ENCODE measurements around the gene POLN.

POLN gene

DNA sequence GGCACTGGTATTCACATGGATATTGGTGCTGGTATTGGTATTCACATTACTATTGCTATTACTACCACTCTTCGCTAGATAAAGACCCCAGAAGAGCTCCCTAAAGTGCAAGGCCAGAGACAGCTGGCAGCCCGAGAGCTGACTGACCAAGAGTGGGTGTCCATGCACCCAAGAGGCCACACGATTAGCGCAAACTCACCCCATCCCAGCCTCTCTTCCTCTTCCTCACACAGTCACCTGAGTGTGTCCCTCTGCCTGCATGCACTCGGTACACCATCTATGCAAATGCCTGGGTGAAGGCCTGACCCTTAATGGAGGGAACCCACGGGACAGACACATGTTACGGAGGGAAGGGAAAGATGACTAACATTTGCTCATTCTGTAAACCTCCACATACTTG, 86.7 kb downstream of the POLN start:
- no peak for DNase-seq

DNA sequence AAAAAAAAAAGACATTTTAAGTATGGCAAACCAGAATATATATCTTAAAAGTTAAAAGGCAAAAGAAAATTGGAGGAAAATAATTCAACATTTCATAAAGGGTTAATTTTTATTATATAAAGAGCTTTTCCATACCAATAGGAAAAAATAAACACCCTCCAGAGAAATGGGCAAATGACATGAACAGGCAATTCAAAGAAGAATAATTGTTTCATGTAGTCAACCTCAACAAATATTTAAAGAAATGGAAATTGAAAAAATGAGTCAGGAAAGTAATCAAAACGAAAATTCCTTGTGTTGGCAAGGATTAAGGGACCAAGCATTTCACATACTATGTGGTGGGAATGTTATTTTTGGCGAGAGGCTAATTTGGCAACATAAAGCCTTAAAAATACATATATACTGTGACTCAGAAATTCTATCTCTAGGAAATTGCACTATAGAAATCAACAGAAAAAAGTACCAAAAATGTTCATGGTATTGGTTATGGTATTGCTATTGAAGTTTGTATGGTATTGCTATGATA, 87.6 kb downstream of the POLN start:
- DNase-seq, result no peak

DNA sequence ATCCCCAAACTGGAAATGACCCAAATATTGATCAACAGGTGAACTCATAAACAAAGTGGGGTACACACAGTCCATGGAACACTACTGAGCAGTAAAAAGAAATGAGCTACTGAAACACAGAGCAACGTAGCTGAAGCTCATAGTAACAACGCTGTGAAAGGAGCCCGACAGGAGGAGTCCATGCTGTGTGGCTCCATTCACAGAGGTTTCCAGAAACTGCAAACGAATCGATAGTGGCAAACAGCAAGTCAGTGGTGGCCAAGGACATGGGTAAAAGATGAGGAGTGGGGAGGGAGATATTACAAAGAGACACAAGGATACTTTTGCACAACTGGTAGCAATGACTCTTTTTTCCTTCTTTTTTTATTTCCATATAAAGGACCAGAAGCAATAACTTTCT, 90.4 kb downstream of the POLN start:
- DNase-seq, result no peak

DNA sequence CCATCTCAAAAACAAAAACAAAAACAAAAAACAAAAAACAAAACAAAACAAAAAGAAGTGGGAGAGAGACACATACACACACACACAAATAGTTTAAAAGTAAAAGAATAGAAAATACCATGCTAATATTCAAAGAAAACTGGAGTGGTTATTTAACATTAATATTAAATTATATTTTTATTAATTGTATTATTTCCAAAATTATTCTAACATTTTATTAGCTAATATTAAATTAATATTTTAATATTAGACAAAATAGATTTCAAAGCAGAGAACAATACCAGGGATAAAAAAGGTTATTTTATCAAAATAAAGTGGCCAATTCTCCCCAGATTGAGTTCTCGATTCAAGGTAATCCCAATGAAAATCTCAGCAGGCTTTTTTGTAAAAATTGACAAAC, 91.8 kb downstream of the POLN start:
- DNase-seq, result no peak

DNA sequence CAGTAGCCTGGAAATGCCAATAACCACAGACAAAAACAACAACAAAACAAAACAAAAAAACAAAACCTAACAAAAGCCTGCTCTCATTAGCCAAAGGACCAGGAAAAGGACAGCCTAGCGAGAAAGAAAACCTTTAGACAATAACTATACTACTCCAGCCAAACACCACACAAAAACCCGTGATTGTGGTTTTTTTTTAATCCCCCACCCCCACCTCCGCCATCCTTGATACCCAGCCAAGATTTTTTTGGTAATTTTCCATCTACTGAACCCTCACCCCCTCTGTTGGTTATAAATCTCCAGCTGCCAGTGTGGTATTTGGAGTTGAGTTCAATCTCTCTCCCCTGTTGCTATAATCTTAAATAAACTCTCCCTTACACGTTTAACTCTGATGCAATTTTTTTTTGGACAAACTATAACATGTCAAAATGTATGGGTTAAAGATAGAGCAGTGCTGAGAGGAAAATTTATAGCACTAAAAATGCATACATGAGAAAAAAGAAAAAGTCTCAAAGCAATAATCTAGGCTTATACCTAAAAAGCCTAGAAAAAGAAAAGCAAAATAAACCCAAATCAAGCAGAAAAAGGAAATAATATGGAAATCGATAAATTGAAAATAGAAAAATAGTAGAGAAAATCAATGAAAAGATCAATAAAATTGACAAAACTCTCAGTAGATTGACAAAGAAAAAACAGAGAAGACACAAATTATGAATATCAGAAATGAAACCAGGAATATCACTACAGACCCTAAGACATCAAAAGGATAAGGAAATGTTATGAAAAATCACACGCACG, 99.1 kb downstream of the POLN start:
- no peak for DNase-seq

DNA sequence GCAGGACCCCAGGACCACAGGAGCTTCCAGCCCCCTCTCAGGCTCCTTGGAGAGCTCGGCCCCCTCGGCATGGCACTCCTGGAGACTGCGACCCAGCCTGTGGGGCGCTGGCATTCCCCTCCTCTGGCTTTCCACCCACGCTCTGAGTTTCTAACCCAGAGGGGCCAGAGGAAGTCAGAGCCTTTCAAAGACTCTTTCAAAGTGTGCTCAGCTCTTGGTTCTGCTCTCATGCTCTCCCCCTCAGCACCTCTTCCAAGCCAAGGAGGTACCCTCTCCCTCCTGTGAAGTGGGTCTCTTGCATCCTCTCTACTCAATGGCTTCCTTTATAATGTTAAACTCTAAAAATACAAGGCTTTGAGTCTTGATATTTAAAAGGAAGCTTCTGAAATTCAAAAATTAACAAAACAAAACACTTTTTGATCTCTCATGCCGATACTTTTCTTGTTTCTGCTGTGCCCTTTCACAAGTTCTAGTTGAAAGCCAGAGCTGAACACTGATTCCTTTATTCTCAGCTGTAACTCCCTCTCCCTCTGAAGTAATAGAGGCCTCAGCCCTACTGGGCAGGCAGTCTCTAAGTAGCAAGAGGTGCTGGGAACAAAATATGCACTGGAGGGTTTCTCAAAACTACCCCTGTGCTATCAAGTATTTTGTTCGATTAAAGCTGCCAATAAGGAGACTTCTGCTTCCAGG, 100.0 kb downstream of the POLN start:
- no peak for DNase-seq

DNA sequence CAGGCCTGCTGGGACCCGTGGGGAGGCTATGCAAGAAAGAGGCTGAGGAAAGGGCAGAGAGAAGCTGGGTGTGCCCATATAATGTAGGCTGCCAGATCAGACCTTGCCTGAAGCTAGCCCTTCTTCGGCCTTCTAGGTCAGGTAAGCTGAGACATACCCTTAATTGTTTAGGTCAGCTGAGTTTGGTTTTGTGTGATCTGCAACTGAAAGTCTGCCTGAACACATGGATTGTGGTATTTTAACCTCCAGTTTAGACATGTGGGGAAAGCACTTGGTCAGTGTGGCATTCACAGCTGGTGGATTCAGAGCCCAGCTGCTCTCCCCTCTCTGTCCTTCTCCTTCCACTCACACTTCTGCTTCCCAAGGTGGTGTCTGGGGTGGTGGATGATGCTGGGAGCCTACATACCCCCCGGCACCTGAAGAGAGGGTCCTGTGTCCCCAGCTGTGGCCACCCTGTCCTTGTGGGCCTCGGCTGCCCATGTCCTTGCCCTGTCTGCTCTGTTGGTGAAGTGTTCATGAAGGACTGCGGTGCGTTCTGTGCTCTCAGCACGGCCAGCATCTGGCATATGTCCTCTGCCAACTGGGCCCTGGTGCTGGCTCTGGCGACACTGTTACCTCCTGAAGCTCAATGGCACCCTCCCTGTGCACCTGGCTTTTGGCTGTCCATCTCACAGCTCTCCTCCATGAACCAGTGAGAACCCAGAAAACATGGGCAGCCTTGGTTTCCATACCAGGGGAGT, 100.7 kb downstream of the POLN start:
- no peak for DNase-seq

DNA sequence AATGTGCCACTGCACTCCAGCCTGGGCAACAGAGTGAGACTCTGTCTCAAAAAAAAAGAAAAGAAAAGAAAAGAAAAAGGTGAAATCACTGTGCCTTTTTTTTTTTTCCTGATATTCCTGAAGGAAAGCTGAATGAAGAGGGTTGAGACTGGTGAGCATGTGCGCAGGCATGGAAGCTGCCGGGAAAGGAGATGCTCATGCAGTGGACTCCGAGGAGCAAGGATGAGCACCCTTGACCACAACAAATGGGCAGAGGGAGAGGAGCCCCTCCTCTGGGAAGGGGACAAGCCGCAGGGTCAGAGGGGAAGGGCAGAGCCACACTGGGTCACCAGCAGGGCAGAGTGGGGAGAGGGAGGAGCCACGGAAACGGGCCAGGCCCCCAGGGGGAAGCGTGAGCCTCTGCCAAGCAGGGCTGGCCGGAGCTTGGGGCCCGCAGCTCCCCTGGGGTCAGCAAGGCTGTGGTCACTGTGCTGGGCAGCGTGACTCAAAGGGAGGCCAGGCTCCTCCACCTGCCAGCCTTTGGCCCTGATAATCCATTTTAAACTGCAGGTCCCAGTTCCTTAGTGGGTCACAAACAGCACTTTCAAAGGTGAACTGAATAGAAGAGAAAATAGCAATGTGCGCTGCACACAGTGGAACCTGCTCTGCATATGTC, 102.9 kb downstream of the POLN start:
- DNase-seq, result no peak

DNA sequence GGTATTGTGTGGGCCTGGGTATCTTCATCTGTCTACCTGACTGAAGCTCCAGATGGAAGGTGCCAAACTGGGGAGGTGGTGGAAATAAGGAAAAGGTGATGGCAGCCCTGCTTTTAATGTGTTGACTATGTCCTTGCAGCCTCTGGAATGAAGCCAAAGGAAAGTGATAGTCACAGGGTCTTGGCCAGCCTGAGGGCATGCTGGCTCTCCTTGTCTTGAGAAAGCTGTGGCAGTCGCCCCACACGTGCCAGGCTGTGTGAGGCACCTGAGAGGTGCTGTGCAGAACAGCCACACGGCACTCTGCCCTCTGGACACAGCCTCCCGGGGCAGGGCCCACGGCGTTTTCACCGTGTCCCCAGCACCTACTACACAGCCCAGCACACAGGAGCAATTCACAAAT, 105.2 kb downstream of the POLN start:
- no peak for DNase-seq

DNA sequence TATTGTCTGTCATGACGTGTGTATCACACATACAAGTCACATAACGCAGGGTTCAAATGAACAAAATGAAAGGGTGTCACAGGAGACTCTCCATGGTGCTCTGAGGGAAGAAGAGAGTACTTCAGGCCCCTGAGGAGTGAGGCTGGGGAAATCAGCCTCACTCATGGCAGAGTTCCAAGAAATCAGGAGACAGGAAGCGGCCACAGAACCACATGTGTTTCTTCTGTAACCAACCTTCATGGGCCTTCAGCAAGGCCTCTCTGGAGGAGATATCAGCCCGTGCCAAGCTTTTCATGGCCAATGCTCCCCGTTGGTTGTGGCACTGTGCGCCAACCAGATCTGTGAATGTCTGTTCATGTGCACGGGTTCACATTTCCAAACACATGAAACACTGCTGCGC, 106.8 kb downstream of the POLN start:
- no peak for DNase-seq

DNA sequence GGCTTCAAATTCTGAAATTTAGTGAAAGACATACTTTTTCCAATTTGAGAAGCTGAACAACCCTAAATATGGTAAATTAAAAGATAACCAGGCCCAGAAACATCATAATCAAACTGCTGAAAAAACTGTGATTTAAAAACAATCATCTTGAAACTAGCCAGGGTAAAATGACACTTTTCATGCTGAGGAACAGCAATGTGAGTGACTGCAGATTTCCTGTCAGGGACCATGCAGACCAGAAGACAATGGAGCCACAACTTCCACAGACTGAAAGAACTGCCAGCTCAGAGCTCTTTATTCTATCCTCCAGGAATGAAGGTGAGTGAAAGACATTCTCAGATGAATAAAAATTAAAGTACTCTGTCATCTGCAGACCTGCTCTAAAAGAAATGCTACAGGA, 109.5 kb downstream of the POLN start:
- no peak for DNase-seq

DNA sequence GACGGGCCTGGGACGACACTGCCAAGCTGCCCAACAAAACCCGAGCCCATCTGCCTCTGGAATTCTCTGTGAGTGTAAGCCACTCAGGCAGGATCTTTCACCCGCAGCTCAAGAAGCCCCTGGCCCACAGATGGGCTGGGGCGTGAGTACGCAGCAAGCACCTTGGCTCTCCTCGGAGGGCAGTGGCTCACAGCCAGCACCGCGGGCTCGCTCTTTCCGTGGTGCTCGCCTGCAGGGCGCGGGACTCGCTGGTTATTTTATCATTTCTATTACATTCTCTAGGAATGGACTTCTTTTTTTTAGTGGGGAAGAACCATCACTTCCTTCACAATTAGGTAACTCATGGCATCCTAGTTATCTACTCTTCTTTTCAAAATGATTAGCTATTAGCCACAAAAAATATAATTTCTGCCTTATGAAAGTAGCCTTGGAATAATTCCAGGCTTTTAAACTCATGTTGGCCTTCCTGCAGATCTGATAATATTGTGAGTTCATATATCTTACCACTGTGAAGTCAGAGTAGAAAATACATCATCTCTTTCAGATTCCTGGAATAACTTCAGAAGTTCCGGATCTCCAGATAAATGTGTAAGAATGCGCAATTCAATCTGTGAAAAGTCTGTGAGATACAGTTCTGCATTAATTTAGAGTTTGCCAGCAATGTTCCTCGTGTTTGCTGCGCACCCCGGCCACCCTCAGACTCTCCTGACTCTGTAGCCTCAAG, 114.2 kb downstream of the POLN start:
- peak; percentile 12 for DNase-seq

DNA sequence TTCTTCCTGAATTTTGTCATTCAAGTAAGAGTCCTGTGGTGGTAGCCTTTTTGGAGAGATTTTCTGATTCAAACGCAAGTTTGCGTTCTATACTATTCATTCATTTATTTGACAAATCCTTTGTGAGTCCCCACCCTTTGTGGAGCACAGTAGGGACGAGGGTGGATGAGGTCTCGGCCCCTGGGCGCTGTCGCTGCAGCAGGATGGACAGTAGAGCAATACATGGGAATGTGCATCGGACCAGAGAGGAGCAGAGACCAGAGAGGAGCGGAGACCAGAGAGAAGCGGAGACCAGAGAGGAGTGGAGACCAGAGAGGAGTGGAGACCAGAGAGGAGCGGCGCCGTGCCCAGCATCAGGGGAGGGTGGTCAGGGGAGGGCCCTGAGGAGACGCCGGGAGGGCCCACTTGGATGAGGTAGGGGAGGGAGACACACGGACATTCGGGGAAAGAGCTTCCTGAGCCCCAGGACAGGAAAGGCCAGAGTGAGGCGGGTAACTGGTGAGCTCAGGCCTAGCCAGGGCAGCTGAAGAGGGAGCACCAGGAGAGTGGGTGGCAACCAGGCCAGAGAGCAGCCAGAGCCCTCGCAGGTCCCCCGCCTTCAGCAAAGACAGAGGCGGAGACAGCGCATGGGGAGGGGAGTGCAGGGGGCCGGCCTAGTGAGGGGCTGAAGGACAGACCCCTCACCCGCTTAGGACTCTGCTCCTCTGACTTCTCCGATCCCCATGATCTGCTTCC, 115.4 kb downstream of the POLN start:
- no peak for DNase-seq

DNA sequence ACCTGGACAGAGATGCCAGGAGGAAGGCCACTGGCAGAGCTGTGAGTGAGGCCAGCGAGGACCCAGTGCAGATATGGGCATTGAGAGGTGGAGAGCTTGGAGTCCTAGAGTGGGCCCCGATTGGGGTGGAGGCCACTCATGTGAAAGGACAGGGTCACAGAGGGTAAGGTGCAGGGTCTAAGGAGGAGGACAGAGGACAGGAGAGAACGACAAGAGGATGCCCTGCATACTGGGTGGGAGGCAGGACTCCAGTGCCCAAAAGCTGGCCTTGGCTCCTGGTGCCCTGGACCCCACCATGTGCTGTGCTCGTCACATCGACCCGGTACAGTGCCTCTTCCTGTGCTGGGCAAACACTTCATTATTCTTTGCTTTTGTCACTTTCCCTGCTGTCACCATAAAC, 116.1 kb downstream of the POLN start:
- DNase-seq, result no peak

DNA sequence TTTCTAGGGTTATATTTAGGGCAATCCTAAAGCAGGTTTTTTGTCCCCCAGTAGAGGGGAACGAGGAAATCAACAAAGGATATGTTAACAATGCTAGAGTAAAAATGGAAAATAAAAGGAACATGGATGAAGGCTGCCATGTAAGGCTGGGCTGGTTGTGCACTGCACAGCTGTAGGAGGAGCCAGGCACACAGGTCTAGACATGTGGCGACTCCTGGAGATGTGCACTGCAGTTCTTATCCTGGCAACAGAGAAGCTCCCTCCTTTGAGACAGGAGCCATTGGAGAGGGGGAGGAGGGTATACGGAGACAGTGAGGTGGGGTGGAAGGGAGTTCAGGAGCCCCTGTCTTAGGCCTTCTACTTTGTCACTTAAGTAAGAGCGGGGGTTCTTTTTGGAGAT, 116.9 kb downstream of the POLN start:
- no peak for DNase-seq

DNA sequence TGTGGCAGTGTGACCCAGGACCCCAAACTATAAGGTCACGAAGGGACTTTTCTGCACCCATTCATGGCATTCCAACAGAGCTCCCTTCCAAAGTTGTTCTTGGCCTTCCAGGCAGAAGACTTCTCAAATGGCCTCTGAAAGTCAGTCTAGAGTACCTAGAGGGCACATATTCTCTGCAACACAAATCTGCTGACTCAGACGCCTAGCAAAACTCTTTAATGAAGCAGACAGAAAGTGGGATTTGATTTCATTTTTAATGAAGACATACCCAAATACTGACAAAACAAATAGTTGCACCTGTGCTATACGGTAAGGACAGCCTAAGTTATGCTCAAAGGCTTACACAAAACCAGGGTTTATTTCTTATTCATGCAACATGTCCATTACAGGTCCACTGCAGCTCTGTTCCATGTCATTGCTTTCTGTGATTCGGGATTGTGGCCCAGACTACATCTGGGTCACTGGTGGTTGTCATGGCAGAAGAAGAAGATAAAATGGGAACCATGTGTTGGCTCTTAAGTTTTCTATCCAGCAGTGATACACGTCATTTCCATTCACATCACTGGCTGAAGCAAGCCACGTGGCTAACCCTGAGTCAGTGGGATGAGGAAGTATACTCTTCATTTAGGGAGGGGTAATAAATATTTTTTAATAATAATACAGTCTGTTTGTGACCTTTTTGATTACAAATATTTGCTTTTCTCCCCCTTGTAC, 125.1 kb downstream of the POLN start:
- no peak for DNase-seq

DNA sequence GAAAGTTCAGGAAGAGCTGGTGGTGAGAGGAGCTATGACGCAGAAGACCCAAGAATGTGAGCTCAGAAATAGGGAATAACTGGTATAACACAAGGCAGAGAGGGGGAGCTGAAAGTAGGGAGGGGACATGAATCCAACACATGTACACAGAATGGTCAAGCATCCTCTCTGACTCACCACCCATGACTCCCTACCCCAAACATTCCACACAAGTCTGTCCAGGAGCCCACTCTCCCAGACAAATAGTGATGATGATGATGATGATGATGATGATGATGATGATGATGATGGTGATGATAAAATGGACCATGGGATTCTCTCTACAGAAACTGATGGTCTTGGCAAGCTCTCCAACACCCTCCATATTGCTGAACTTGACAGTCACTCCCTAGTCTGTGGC, 136.4 kb downstream of the POLN start:
- no peak for DNase-seq

DNA sequence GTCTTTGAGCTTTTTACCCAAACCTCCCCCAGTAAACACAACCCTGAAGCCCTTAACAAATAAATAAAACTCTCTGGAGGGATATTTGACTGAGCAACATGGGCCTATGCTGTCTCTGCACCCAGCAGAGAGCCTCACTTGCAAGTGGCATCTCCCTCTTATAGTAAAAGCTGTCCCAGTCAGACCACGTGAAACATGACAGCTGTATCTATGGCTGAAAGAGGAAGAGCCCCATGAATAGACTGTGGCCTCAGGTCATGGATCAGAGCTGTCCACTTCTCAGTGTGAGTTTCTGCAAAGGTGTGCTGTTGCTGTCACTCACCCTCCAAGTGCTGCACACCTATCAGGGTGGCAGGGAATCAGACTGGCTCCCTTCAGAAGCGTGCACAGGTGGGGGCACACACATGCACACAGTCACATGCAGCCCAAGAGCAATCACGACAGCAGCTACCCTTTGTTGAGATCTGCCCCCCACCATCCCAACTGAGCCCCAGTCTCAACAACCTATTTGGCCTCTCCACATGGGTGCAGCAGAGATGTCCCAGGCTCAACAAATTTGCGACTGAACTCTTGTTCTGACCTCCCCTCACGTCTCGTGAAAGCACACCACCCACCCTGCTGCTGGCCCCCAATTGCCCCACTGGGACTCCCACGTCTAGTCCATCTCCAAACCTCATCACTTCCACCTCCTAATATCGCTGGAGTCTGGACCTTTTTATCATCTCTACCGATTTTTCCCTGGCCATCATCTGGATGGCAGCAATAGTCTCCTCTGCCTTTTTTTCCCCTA, 137.2 kb downstream of the POLN start:
- no peak for DNase-seq

DNA sequence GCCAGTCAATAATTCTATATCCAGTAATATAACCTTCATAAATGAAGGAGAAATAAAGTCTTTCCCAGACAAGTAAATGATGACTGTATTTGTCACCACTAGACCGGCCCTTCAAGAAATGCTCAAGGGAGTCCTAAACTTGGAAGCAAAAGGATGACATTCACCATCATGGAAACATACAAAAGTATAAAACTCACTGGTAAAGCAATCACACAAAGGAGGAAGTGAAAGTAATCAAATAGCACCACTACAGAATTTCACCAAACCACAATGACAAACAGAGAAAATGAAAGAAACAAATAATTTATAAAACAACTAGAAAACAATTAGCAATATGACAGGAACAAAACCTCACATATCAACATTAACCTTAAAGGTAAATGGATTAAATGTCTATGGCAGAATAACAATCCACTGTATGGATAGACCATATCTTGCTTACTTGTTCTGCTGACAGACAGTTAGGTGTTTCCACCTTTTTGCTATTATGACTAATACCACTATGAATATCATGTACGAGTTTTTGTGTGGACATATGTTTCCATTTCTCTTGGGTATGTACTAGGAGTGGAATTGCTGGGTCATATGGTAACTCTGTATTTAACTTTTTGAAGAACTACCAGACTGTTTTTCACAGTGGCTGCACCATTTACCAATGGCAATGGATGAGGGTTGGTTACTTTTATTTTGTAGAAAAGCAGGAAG, 137.9 kb downstream of the POLN start:
- no peak for DNase-seq
